Tibial nerve (tissue), 4 donors: ENCODE measurements around the gene GBE1. TPM values are rescaled to one million over a fixed set of nuclear protein-coding genes. Genes with fewer than 3 reads are reported as not detected.

Source experiments
- DNase-seq, 2 donors: peaks; one replicate each; pipeline ENCODE4 v3.0.0-alpha.2; 2019; ENCODE audit warnings: low spot score in 2 of 2
- H3K27ac ChIP-seq, 4 donors: fragments of 200-600 bp; sonication (generic) in 3 of 4; one replicate each; pipeline ENCODE4 v1.5.1; 2017 to 2019; ENCODE audit warnings: mild to moderate bottlenecking in 1 of 4
- H3K27me3 ChIP-seq, 2 donors: fragments of 200-600 bp; sonication (generic) in 1 of 2; one replicate each; pipeline versions ENCODE4 v1.5.1 to v1.6.0; 2017 to 2019
- H3K36me3 ChIP-seq, 3 donors: fragments of 200-600 bp; sonication (generic); one replicate each; pipeline ENCODE4 v1.5.1; 2018 to 2019
- H3K4me1 ChIP-seq, 4 donors: fragments of 200-600 bp; sonication (generic) in 3 of 4; one replicate each; pipeline ENCODE4 v1.5.1; 2017 to 2019
- H3K4me3 ChIP-seq, 4 donors: fragments of 200-600 bp; sonication (generic) in 3 of 4; one replicate each; pipeline ENCODE4 v1.5.1; 2017 to 2019; ENCODE audit warnings: mild to moderate bottlenecking in 1 of 4, moderate library complexity in 1 of 4
- H3K9me3 ChIP-seq, 4 donors: fragments of 200-600 bp; sonication (generic) in 3 of 4; one replicate each; pipeline ENCODE4 v1.5.1; 2017 to 2019
- EP300 ChIP-seq, 2 donors: sonication (generic); formaldehyde crosslinking; IDR thresholded peaks; one replicate each; pipeline ENCODE4 v1.6.1; 2017; ENCODE audit warnings: antibody characterized with exemption in 2 of 2, mild to moderate bottlenecking in 1 of 2
- POLR2A ChIP-seq, 2 donors: fragments of 450-650 bp; IDR thresholded peaks; one replicate each; pipeline ENCODE4 v1.6.1; 2017; ENCODE audit warnings: antibody characterized with exemption in 2 of 2, mild to moderate bottlenecking in 2 of 2, moderate library complexity in 2 of 2
- WGBS, 2 donors: methylation state at CpG; one replicate each; pipeline ENCODE4 v1.1.5; 2018; 5-methylcytosine and 5-hydroxymethylcytosine counted together
- total RNA-seq, 4 donors: library from RNA; depleted of rRNA; stranded (reverse); fragments of >200 nt; gene quantifications; one replicate each; pipeline ENCODE4 v1.1.0, GENCODE V29; 2016
- TF ChIP-seq, protein P1 (sequence below), 5 experiments: fragments of 200-600 bp in 3 of 5; fragments of 450-650 bp in 2 of 5; sonication (generic) in 3 of 5; IDR thresholded peaks; one replicate each; pipeline ENCODE4 v1.5.1; 2016 to 2019; ENCODE audit warnings: antibody characterized with exemption in 5 of 5, mild to moderate bottlenecking in 3 of 5, moderate library complexity in 2 of 5

Gene GBE1
- total RNA-seq, 4 donors from 2014 or later: 25.8 to 34.5 (median 31.3) TPM

DNA sequence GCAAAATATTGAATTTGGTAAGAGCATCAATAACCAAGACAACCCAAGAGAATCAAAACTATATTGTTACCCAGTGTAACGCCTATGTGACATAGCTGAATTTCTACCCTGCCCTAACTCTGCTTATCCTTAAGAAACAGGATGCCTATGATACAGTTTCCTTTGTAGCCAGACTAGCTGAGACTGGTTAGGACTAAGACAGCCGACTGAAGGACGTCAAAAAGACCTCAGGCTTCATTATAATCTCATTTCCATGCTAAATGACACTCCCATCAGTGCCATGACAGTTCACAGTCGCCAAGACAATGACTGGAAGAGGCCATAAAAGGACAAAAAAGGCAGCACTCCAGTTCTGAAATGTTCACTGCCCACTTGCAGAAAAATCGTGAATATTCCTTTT lies 66.8 kb downstream of the GBE1 start:
- Histone ChIP-seq H3K4me1 (no peaks in the 10 kb centered on the region), H3K27me3 (no peaks in the 10 kb centered on the region), H3K9me3 (no peaks in the 10 kb centered on the region), H3K4me3 (no peak overlapping the region), H3K27ac (no peak overlapping the region), H3K36me3 (peaks cover 0 to 4% (median 0%) of the 10 kb centered on the region in 3 donors)
- WGBS, 2 donors: 87 to 88% methylated on average over 5 of the region's 5 CpGs
- DNase-seq: no peak
- TF ChIP-seq POLR2A (IDR thresholded peaks at IDR 0.05): no peak
- no peak for TF ChIP-seq EP300 (IDR thresholded peaks at IDR 0.05)
- TF ChIP-seq, protein P1, sequence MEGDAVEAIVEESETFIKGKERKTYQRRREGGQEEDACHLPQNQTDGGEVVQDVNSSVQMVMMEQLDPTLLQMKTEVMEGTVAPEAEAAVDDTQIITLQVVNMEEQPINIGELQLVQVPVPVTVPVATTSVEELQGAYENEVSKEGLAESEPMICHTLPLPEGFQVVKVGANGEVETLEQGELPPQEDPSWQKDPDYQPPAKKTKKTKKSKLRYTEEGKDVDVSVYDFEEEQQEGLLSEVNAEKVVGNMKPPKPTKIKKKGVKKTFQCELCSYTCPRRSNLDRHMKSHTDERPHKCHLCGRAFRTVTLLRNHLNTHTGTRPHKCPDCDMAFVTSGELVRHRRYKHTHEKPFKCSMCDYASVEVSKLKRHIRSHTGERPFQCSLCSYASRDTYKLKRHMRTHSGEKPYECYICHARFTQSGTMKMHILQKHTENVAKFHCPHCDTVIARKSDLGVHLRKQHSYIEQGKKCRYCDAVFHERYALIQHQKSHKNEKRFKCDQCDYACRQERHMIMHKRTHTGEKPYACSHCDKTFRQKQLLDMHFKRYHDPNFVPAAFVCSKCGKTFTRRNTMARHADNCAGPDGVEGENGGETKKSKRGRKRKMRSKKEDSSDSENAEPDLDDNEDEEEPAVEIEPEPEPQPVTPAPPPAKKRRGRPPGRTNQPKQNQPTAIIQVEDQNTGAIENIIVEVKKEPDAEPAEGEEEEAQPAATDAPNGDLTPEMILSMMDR (IDR thresholded peaks at IDR 0.05): no peak

DNA sequence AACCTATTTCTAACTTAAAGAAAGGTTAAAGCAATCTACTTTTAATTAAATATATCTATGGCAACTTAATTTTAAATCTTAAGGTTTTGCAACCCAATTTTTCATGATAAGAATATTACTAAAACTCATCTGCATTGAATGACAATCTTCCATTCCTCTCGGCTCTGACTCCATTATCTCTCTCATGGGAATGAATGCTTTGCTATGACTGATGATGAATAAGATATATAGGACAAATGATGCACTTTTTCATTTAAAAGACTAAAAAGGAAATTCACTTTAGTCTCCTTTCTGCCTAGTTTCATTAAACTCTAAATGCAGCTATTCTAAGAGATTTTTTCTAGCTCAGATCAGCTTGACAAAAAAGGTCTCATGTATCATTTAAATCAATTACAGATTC lies 68.7 kb downstream of the GBE1 start:
- no peak overlapping the region for H3K4me3 ChIP-seq
- H3K9me3 ChIP-seq: no peaks in the 10 kb centered on the region
- H3K27me3 ChIP-seq: no peaks in the 10 kb centered on the region
- TF ChIP-seq POLR2A (IDR thresholded peaks at IDR 0.05): no peak
- TF ChIP-seq EP300 (IDR thresholded peaks at IDR 0.05): no peak
- TF ChIP-seq, protein P1 (IDR thresholded peaks at IDR 0.05): no peak
- no peak for DNase-seq
- H3K27ac ChIP-seq: no peak overlapping the region
- 78 to 79% methylated on average over 1 of the region's 1 CpG for WGBS, 2 donors
- H3K4me1 ChIP-seq: no peaks in the 10 kb centered on the region
- H3K36me3 ChIP-seq: no peaks in the 10 kb centered on the region

DNA sequence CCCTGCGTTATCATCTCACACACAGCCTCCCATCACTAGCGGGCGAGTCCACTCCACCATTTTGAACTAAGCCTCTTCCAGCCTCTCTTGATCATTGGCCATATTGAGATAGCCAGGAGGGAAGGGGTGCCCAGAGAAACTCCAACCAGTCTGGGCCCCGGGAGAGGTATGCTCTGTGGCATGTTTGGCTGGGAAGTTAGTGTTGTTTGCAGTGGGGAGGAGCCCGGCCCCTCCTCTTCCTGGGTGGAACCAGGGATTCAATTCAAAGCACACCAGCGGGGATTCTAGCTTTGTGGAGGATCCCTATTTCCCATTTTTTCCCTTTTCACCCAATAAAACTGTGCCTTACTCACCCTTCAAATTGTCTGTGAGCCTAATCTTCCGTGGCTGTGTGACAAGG lies 71.8 kb downstream of the GBE1 start:
- H3K9me3 ChIP-seq: no peaks in the 10 kb centered on the region
- H3K27me3 ChIP-seq: no peaks in the 10 kb centered on the region
- no peak overlapping the region for H3K27ac ChIP-seq
- TF ChIP-seq POLR2A (IDR thresholded peaks at IDR 0.05) (no peak), EP300 (IDR thresholded peaks at IDR 0.05) (no peak)
- TF ChIP-seq, protein P1 (IDR thresholded peaks at IDR 0.05): no peak
- H3K4me3 ChIP-seq: no peak overlapping the region
- no peaks in the 10 kb centered on the region for H3K4me1 ChIP-seq
- no peak for DNase-seq
- H3K36me3 ChIP-seq: peaks cover 0 to 12% (median 0%) of the 10 kb centered on the region in 3 donors
- WGBS, 2 donors: 90 to 93% methylated on average over 7 of the region's 7 CpGs

DNA sequence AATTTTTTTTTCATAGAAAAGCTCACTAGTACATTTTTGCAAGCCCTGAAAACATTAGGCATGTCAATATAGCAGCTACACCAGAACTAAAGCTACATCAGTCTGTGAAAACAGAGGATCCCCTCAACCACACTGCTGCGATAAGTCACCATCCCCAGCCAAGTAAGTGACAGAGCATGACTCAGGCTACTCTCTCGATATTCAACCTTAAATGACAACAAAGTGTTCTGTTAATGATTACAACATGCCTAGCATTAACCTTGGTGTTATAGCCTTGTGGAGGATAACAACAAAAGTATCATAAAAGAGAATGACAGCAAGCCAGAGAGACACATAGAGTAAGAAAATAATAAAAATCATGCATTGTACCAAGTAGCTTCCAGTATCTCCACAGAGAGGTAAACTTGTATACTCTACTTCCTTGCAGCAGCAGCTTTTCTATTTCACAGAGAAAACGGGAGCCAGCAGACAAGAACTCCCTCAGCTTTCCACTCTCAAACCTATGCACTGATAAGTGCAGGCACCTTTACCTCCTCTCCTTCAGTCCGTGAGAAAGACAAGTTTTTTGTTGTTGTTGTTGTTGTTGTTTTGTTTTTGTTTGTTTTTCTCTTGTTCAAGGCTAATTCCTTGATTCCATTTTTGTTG lies 76.6 kb downstream of the GBE1 start:
- WGBS, 2 donors: 61 to 69% methylated on average over 4 of the region's 4 CpGs
- Histone ChIP-seq H3K4me3 (no peak overlapping the region), H3K9me3 (no peaks in the 10 kb centered on the region), H3K36me3 (peaks cover 0 to 17% (median 0%) of the 10 kb centered on the region in 3 donors), H3K27ac (no peak overlapping the region), H3K4me1 (no peaks in the 10 kb centered on the region), H3K27me3 (no peaks in the 10 kb centered on the region)
- TF ChIP-seq, protein P1 (IDR thresholded peaks at IDR 0.05): no peak
- TF ChIP-seq POLR2A (IDR thresholded peaks at IDR 0.05) (no peak), EP300 (IDR thresholded peaks at IDR 0.05) (no peak)
- DNase-seq: no peak

DNA sequence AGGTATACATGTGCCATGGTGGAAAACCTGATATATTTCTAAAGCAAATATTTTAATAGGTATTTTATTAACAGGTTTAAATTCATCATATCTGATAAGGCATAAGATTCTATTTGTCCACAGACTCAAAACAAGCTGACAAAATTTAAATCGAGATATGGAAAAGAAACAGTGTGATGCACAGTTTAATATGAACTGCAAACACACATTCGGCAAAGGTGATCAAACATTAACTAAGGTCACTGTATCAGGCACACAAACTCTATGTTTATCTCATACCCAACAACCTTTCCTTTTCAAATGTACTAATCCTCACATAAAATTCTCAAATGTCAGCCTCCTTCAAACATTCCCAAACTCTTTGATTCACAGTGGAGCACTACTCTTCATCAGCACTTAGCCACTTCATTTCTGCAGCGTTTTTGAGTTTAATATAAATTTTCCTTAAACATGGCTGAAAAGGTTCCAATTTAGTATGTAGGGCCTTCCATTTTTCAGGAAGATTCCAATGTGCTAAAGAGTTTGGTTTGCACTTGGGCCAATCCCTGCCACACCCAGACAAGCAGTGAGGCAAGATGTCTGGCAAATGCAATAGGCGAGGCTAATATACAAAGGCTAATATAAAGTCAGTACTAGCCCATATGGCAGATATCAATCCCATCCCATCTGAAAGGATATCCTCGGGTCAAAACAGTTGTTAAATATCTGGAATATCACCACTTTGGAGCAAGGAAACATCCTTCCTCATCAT lies 84.6 kb downstream of the GBE1 start:
- H3K27me3 ChIP-seq: no peaks in the 10 kb centered on the region
- H3K27ac ChIP-seq: no peak overlapping the region
- no peaks in the 10 kb centered on the region for H3K4me1 ChIP-seq
- H3K36me3 ChIP-seq: peaks cover 0 to 5% (median 0%) of the 10 kb centered on the region in 3 donors
- TF ChIP-seq POLR2A (IDR thresholded peaks at IDR 0.05): no peak
- TF ChIP-seq, protein P1 (IDR thresholded peaks at IDR 0.05): no peak
- TF ChIP-seq EP300 (IDR thresholded peaks at IDR 0.05): no peak
- no peak overlapping the region for H3K4me3 ChIP-seq
- DNase-seq: no peak
- no peaks in the 10 kb centered on the region for H3K9me3 ChIP-seq
- WGBS, 2 donors: 85 to 87% methylated on average over 5 of the region's 5 CpGs
